Measurements from ENCODE around the gene ZNF441.
A peak's percentile ranks its signal among the peaks of the same experiment; 100 is the strongest.
"Not testable (repeated sequence)": the region's sequence is repeated elsewhere in the genome, so short reads cannot be mapped to it uniquely, and the experiment has no call there.

ZNF441 gene

GRCh38 chr19:11781295-11782057 is 14.7 kb downstream of the ZNF441 start:
- DNase-seq, result no peak

GRCh38 chr19:11783767-11784166 is 17.0 kb downstream of the ZNF441 start:
- no peak for DNase-seq

- DNase-seq, result no peak
These were observed 17.6 kb downstream of the ZNF441 start for GRCh38 chr19:11784356-11784755.

- DNase-seq, result no peak
These were observed 20.7 kb downstream of the ZNF441 start for GRCh38 chr19:11787536-11787935.

GRCh38 chr19:11792942-11793341 is 26.1 kb downstream of the ZNF441 start:
- no peak for DNase-seq

- DNase-seq, result peak; percentile 86
These were observed 30.7 kb downstream of the ZNF441 start for GRCh38 chr19:11797491-11797890.

- peak; percentile 91 for DNase-seq
These were observed 31.9 kb downstream of the ZNF441 start, which contains the start of gene ZNF491 for GRCh38 chr19:11798391-11799330. Gene ZNF491 (plus strand): TSS chr19:11798523. CDS start chr19:11805954, 7,431 bp downstream.

GRCh38 chr19:11806354-11807098 is 39.7 kb downstream of the ZNF441 start:
- DNase-seq, result no peak

GRCh38 chr19:11807099-11807380 is 40.2 kb downstream of the ZNF441 start:
- no peak for DNase-seq

GRCh38 chr19:11813703-11814028 is 46.9 kb downstream of the ZNF441 start:
- no peak for DNase-seq

GRCh38 chr19:11814029-11814699 is 47.4 kb downstream of the ZNF441 start, which contains the start of gene ZNF440:
Gene ZNF440 (plus strand): TSS chr19:11814273. CDS start chr19:11814448, 175 bp downstream.
- DNase-seq, result peak; percentile 87

- no peak for DNase-seq
These were observed 47.9 kb downstream of the ZNF441 start for GRCh38 chr19:11814700-11815035.

- DNase-seq, result no peak
These were observed 54.8 kb downstream of the ZNF441 start for GRCh38 chr19:11821474-11822109.

GRCh38 chr19:11828957-11829876 is 62.4 kb downstream of the ZNF441 start:
- DNase-seq, result not testable (repeated sequence)

- DNase-seq, result no peak
These were observed 65.6 kb downstream of the ZNF441 start for GRCh38 chr19:11832253-11832912.

GRCh38 chr19:11833541-11833940 is 66.7 kb downstream of the ZNF441 start:
- DNase-seq, result no peak
